ENCODE results near the gene C2orf68. TPM values are rescaled to one million over a fixed set of nuclear protein-coding genes. Genes with fewer than 3 reads are reported as not detected.
A peak's percentile ranks its signal among the peaks of the same experiment; 100 is the strongest.

C2orf68 gene
- total and polyA plus RNA-seq, 12 donors = 14.2 to 47.0 (median 33.7) TPM

DNA sequence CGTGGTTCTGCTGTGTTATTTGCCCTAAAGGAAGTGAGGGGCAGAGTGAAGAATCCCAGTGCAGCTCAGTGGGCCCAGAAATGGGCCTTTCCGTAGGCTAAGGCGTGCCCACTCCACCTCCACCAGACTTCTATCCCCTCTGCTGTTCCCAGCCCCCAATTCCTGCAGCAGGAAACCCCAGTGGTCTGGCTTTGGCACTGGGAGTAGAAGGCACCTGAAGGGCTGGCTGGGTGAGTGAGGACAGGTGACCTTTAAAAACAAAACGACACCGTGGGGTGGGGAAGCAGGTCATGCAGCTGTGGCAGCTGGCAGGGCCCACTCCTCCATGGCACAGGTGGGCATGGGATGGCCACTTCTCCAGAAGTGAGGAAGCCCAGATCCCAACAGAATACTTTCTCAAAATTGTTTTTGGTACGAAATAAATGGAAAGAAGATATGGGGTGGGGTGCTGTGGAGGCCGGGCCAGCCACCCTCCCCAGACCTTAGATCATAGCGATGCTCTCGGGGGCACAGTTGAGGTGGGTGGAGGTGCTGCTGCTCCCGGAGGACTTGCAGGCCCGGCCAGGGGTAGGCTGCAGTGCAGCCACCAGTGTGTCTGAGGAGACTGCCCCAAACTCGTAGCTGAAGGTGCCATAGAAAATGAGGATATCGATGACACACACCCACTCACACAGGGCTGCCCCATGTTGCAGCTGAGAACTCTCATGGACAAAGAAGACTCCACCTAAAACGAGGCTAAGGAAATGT lies 13.1 kb downstream of the C2orf68 start:
- H3K4me1 ChIP-seq = peaks cover 0 to 52% (median 41%) of the 10 kb centered on the region in 9 donors
- intact Hi-C loops (cut with DNase I) = loop anchor here in 2 of 10 donors (5.0 kb wide), 1 partner anchor 36 kb away; the partner anchor contains the start of gene GGCX (in 2 of the 2)
- H3K4me3 ChIP-seq = no peak overlapping the region
- WGBS, 2 donors = 78% methylated on average over 14 of the region's 14 CpGs
- H3K27ac ChIP-seq = no peak overlapping the region
- no peaks in the 10 kb centered on the region for H3K9me3 ChIP-seq
- H3K36me3 ChIP-seq = peaks cover 0 to 46% (median 11%) of the 10 kb centered on the region in 9 donors
- H3K27me3 ChIP-seq = no peaks in the 10 kb centered on the region
- TF ChIP-seq, protein P1, sequence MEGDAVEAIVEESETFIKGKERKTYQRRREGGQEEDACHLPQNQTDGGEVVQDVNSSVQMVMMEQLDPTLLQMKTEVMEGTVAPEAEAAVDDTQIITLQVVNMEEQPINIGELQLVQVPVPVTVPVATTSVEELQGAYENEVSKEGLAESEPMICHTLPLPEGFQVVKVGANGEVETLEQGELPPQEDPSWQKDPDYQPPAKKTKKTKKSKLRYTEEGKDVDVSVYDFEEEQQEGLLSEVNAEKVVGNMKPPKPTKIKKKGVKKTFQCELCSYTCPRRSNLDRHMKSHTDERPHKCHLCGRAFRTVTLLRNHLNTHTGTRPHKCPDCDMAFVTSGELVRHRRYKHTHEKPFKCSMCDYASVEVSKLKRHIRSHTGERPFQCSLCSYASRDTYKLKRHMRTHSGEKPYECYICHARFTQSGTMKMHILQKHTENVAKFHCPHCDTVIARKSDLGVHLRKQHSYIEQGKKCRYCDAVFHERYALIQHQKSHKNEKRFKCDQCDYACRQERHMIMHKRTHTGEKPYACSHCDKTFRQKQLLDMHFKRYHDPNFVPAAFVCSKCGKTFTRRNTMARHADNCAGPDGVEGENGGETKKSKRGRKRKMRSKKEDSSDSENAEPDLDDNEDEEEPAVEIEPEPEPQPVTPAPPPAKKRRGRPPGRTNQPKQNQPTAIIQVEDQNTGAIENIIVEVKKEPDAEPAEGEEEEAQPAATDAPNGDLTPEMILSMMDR (IDR thresholded peaks at IDR 0.05) = no peak
- no peak for ATAC-seq
- DNase-seq = no peak

DNA sequence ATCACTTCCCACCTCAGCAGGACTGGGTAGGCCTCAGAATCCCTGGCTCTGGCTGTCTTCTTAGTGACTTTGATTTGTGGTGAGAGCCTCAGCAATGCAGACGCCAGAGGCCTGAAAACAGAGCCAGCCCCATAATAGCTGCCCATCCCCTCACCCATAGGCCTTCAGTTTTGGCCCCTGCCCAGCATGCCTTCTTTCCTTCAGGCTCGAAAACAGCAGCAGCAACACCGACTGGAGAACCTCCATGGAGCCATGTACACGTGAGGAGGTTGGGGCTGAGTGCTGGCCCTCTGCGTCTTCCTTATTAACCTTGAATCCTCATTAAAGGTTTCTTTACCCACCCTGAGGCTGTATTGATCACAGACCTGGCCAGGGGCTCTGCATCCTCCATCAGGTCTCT lies 14.6 kb downstream of the C2orf68 start:
- H3K9me3 ChIP-seq = no peaks in the 10 kb centered on the region
- no peak overlapping the region for H3K4me3 ChIP-seq
- H3K4me1 ChIP-seq = peaks cover 0 to 51% (median 36%) of the 10 kb centered on the region in 9 donors
- 72 to 79% methylated on average over 5 of the region's 5 CpGs for WGBS, 2 donors
- TF ChIP-seq, protein P1 (IDR thresholded peaks at IDR 0.05) = no peak
- H3K36me3 ChIP-seq = peaks cover 0 to 58% (median 11%) of the 10 kb centered on the region in 9 donors
- no peaks in the 10 kb centered on the region for H3K27me3 ChIP-seq
- peak overlapping the region in 2 of 10 donors; percentile 4 to 95 for H3K27ac ChIP-seq
- ATAC-seq = no peak
- intact Hi-C loops (cut with DNase I) = loop anchor here in 2 of 10 donors (5.0 kb wide), 1 partner anchor 35 kb away; the partner anchor contains the start of gene GGCX (in 2 of the 2)
- no peak for DNase-seq

DNA sequence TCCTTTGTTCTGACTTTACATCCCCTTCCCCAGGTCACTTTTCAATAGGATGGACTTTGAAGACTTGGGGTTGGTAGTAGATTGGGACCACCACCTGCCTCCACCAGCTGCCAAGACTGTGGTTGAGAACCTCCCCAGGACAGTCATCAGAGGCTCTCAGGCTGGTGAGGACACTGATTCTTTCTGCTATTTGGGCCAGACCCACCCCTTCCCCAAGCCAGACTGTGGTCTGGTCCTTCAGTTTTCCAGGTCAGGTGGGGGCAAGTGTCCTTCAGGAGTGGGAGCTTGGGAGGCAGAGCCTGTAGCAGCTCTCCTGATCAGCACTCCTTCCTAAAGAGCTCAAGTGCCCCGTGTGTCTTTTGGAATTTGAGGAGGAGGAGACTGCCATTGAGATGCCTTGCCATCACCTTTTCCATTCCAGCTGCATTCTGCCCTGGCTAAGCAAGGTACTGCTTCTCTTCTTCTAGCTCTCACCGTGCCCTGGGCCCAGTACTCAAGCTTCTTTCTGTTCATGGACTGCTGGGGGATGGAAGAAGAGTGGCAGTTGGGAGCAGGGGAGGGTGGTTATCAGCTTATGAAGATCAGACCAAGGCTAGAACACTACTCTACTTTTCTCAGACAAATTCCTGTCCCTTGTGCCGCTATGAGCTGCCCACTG lies 15.3 kb downstream of the C2orf68 start:
- Histone ChIP-seq H3K36me3 (peaks cover 0 to 61% (median 11%) of the 10 kb centered on the region in 9 donors), H3K27ac (peak overlapping the region in 7 of 10 donors; percentile 84 to 95 (median 92)), H3K9me3 (no peaks in the 10 kb centered on the region), H3K4me1 (peaks cover 2 to 52% (median 37%) of the 10 kb centered on the region in 9 donors), H3K4me3 (peak overlapping the region; percentile 39 to 91 (median 74)), H3K27me3 (no peaks in the 10 kb centered on the region)
- ATAC-seq (no peak), DNase-seq (no peak)
- intact Hi-C loops (cut with DNase I) = loop anchor here in 2 of 10 donors (5.0 kb wide), 1 partner anchor 34 kb away; the partner anchor contains the start of gene GGCX (in 2 of the 2)
- TF ChIP-seq, protein P1 (IDR thresholded peaks at IDR 0.05) = no peak
- 47 to 48% methylated on average over 3 of the region's 3 CpGs for WGBS, 2 donors

DNA sequence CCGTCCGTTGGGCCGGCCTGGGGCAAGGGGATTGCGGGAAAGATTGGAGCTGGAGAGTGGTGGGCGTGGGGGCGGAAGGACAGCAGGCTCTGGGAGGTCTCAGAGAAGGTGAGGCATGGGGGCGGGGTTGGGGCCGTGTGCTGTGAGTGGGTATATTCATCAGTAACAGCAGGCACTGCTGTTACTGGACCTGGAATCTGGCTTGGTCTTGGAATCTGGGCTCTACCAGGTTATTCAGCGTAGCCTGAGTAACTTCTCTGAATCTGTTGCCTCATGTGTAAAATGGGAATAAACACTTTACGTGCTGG lies 15.9 kb downstream of the C2orf68 start:
- H3K4me1 ChIP-seq = peaks cover 2 to 52% (median 38%) of the 10 kb centered on the region in 9 donors
- TF ChIP-seq, protein P1 (IDR thresholded peaks at IDR 0.05) = no peak
- ATAC-seq (peak in 2 of 8 donors; percentile 4 to 8), DNase-seq (no peak)
- no peaks in the 10 kb centered on the region for H3K27me3 ChIP-seq
- H3K36me3 ChIP-seq = peaks cover 0 to 63% (median 9%) of the 10 kb centered on the region in 9 donors
- 2 to 3% methylated on average over 10 of the region's 10 CpGs for WGBS, 2 donors
- H3K9me3 ChIP-seq = no peaks in the 10 kb centered on the region
- intact Hi-C loops (cut with DNase I) = loop anchor here in 2 of 10 donors (5.0 kb wide), 1 partner anchor 34 kb away; the partner anchor contains the start of gene GGCX (in 2 of the 2)
- peak overlapping the region in 9 of 10 donors; percentile 84 to 95 (median 92) for H3K27ac ChIP-seq
- peak overlapping the region; percentile 39 to 91 (median 74) for H3K4me3 ChIP-seq
